Suprapubic skin (tissue), 3 donors: ENCODE data around the gene PDE3B.

Experiments
- EP300 ChIP-seq: sonication (generic); formaldehyde crosslinking; IDR thresholded peaks from one replicate; pipeline ENCODE4 v1.6.1; 2017; ENCODE audit warnings: antibody characterized with exemption
- TF ChIP-seq, protein P1 (sequence below), 2 donors: fragments of 200-600 bp in 1 of 2; fragments of 450-650 bp in 1 of 2; sonication (generic) in 1 of 2; IDR thresholded peaks; one replicate each; pipeline ENCODE4 v1.5.1; 2016 to 2019; ENCODE audit warnings: antibody characterized with exemption in 2 of 2, mild to moderate bottlenecking in 1 of 2, moderate library complexity in 1 of 2

- TF ChIP-seq, protein P1, sequence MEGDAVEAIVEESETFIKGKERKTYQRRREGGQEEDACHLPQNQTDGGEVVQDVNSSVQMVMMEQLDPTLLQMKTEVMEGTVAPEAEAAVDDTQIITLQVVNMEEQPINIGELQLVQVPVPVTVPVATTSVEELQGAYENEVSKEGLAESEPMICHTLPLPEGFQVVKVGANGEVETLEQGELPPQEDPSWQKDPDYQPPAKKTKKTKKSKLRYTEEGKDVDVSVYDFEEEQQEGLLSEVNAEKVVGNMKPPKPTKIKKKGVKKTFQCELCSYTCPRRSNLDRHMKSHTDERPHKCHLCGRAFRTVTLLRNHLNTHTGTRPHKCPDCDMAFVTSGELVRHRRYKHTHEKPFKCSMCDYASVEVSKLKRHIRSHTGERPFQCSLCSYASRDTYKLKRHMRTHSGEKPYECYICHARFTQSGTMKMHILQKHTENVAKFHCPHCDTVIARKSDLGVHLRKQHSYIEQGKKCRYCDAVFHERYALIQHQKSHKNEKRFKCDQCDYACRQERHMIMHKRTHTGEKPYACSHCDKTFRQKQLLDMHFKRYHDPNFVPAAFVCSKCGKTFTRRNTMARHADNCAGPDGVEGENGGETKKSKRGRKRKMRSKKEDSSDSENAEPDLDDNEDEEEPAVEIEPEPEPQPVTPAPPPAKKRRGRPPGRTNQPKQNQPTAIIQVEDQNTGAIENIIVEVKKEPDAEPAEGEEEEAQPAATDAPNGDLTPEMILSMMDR (IDR thresholded peaks at IDR 0.05), result no peak
- TF ChIP-seq EP300, result no peak
Measured at GRCh38 chr11:14756349-14756748, 112.7 kb downstream of the PDE3B start.
